HEK293 (cell line): ENCODE results near the gene UBE2G2.

ENCODE experiments used
- CTCF ChIA-PET: fragments of 350-600 bp; formaldehyde crosslinking; extraction: SDS; loops from one replicate; lab custom pipeline; 2021; ENCODE audit warnings: antibody characterized with exemption; lab: Yijun Ruan, JAX
- POLR2A ChIA-PET: fragments of 300-600 bp; formaldehyde crosslinking; extraction: SDS; loops from one replicate; lab custom pipeline; 2020; ENCODE audit warnings: antibody characterized with exemption, inconsistent platforms; lab: Yijun Ruan, JAX
- H3K27ac ChIP-seq: fragments of 200-500 bp; sonication (Bioruptor generic); 2 replicates; pipeline ENCODE4 v1.5.1; 2014; ENCODE audit warnings: low read depth, low read length, control low read depth, inconsistent platforms; ENCODE audit errors: extremely low read depth
- H3K36me3 ChIP-seq, 2 experiments: fragments of 200-500 bp in 1 of 2; sonication (Bioruptor generic) in 1 of 2; 1 replicate in 1 of 2; 2 replicates in 1 of 2; pipeline ENCODE4 v1.5.1; 2014 to 2017; ENCODE audit warnings: inconsistent platforms in 2 of 2, low read length in 2 of 2; ENCODE audit not compliant: control insufficient read depth in 2 of 2, insufficient read depth in 1 of 2
- H3K4me1 ChIP-seq: fragments of 200-500 bp; sonication (Bioruptor generic); 2 replicates; pipeline ENCODE4 v1.5.1; 2014; ENCODE audit warnings: mild to moderate bottlenecking, low read length, inconsistent platforms; ENCODE audit not compliant: control insufficient read depth, insufficient read depth
- H3K4me3 ChIP-seq: 2 replicates; pipeline ENCODE4 v1.5.1; 2011; ENCODE audit warnings: low read depth, mild to moderate bottlenecking, control low read depth, low read length, moderate library complexity
- H3K9me3 ChIP-seq: fragments of 200-500 bp; sonication (Bioruptor generic); 2 replicates; pipeline ENCODE4 v1.5.1; 2014; ENCODE audit warnings: low read depth, low read length, inconsistent platforms; ENCODE audit not compliant: control insufficient read depth, insufficient read depth
- GLI4 ChIP-seq: fragments of 450-650 bp; formaldehyde crosslinking; IDR thresholded peaks from 2 replicates; pipeline ENCODE4 v1.5.1; 2016; ENCODE audit warnings: missing biosample characterization, missing genetic modification characterization
- PRDM1 ChIP-seq: fragments of 450-650 bp; formaldehyde crosslinking; IDR thresholded peaks from 2 replicates; pipeline ENCODE4; 2016; ENCODE audit warnings: missing biosample characterization, missing genetic modification characterization
- SCRT2 ChIP-seq: fragments of 450-650 bp; formaldehyde crosslinking; IDR thresholded peaks from 2 replicates; pipeline ENCODE4 v1.5.1; 2016; ENCODE audit warnings: missing biosample characterization, missing genetic modification characterization
- SP2 ChIP-seq: fragments of 450-650 bp; formaldehyde crosslinking; IDR thresholded peaks from 2 replicates; pipeline ENCODE4 v1.5.1; 2016; ENCODE audit warnings: missing biosample characterization, missing genetic modification characterization
- ZBTB17 ChIP-seq: fragments of 450-650 bp; formaldehyde crosslinking; IDR thresholded peaks from 2 replicates; pipeline ENCODE4 v1.5.1; 2016; ENCODE audit warnings: missing biosample characterization, missing genetic modification characterization
- ZFHX2 ChIP-seq: fragments of 450-650 bp; formaldehyde crosslinking; conservative IDR thresholded peaks from 2 replicates; pipeline ENCODE4 v1.5.1; 2016; ENCODE audit warnings: missing biosample characterization, missing genetic modification characterization
- ZIC2 ChIP-seq: fragments of 450-650 bp; formaldehyde crosslinking; IDR thresholded peaks from 2 replicates; pipeline ENCODE4 v1.5.1; 2016; ENCODE audit warnings: missing biosample characterization, missing genetic modification characterization
- ZNF10 ChIP-seq: fragments of 450-650 bp; formaldehyde crosslinking; IDR thresholded peaks from 2 replicates; pipeline ENCODE4 v1.5.1; 2017; ENCODE audit warnings: missing biosample characterization, missing genetic modification characterization
- ZNF311 ChIP-seq: fragments of 450-650 bp; formaldehyde crosslinking; IDR thresholded peaks from 2 replicates; pipeline ENCODE4 v1.5.1; 2017; ENCODE audit warnings: missing biosample characterization, missing genetic modification characterization, borderline replicate concordance
- ZNF416 ChIP-seq: fragments of 450-650 bp; formaldehyde crosslinking; IDR thresholded peaks from 2 replicates; pipeline ENCODE4 v1.5.1; 2016; ENCODE audit warnings: missing biosample characterization, missing genetic modification characterization
- ZNF433 ChIP-seq: fragments of 450-650 bp; formaldehyde crosslinking; IDR thresholded peaks from 2 replicates; pipeline ENCODE4 v1.5.1; 2016; ENCODE audit warnings: missing biosample characterization, missing genetic modification characterization, low read depth
- ZNF670 ChIP-seq: fragments of 450-650 bp; formaldehyde crosslinking; IDR thresholded peaks from 2 replicates; pipeline ENCODE4 v1.5.1; 2016; ENCODE audit warnings: missing biosample characterization, missing genetic modification characterization, low read depth
- ZNF677 ChIP-seq: fragments of 450-650 bp; IDR thresholded peaks from 2 replicates; pipeline ENCODE4 v1.5.0; 2018; ENCODE audit warnings: missing biosample characterization, mild to moderate bottlenecking, missing genetic modification characterization, moderate library complexity
- ZNF704 ChIP-seq: fragments of 450-650 bp; formaldehyde crosslinking; IDR thresholded peaks from 2 replicates; pipeline ENCODE4 v1.5.1; 2016; ENCODE audit warnings: missing biosample characterization, missing genetic modification characterization
- ZNF830 ChIP-seq: fragments of 450-650 bp; IDR thresholded peaks from 2 replicates; pipeline ENCODE4 v1.5.0; 2018; ENCODE audit warnings: missing biosample characterization, missing genetic modification characterization, low read depth, mild to moderate bottlenecking, moderate library complexity
- ZSCAN5A ChIP-seq: fragments of 450-650 bp; formaldehyde crosslinking; IDR thresholded peaks from 2 replicates; pipeline ENCODE4 v1.5.1; 2016; ENCODE audit warnings: missing biosample characterization, missing genetic modification characterization
- TF ChIP-seq, protein P1 (sequence below): fragments of 450-650 bp; formaldehyde crosslinking; IDR thresholded peaks from 2 replicates; pipeline ENCODE4 v1.5.1; 2016; ENCODE audit warnings: missing biosample characterization, missing genetic modification characterization
- TF ChIP-seq, protein P2 (sequence below): fragments of 450-650 bp; formaldehyde crosslinking; IDR thresholded peaks from 2 replicates; pipeline ENCODE4 v1.5.1; 2016; ENCODE audit warnings: missing biosample characterization, missing genetic modification characterization

UBE2G2 gene

GRCh38 chr21:44766818-44767354 lies 34.7 kb downstream of the UBE2G2 start:
- CTCF ChIA-PET: no interaction called here
- POLR2A ChIA-PET: no interaction called here

DNA sequence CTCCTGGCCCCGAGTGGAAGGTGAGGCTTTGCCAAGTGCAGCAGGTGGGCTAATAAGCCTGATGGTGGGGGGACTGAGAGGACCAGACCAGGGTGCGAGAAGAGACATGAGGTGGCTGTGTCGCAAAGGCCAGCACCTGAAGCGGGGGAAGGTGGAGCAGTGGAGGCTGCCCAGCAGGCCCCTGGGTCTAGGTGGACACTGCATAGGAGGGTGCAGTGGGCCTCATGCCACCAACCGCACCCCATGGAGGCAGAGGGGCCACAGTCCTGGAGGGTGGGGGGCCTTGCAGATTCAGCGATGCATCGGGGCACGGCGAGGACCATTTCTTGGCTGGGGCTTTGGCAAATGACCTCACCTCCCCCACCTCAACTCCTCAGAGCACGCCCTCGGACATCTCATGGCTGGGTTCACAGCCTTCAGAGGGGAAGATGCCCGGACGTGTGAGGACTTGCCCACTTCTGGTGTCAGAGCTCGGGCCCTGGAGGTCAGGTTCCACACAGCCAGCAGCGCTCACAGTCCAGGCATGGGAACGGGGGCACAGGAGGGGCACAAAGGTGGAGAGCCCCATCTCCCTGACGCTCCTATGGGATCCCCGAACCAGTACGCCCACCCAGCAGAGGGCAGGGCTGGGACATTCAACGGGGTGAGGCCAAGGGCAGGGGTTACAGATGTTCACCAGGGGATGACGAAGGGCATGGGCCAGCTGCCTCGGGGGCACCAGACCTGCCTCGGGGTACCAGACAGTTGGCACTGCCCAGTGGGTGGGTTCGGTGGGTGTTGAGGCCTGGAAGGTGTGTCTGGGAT lies 35.4 kb downstream of the UBE2G2 start:
- Histone ChIP-seq H3K27ac (no peak overlapping the region; the same call in 1 of the 2 replicates), H3K9me3 (no peaks in the 10 kb centered on the region)
- TF ChIP-seq, protein P1, sequence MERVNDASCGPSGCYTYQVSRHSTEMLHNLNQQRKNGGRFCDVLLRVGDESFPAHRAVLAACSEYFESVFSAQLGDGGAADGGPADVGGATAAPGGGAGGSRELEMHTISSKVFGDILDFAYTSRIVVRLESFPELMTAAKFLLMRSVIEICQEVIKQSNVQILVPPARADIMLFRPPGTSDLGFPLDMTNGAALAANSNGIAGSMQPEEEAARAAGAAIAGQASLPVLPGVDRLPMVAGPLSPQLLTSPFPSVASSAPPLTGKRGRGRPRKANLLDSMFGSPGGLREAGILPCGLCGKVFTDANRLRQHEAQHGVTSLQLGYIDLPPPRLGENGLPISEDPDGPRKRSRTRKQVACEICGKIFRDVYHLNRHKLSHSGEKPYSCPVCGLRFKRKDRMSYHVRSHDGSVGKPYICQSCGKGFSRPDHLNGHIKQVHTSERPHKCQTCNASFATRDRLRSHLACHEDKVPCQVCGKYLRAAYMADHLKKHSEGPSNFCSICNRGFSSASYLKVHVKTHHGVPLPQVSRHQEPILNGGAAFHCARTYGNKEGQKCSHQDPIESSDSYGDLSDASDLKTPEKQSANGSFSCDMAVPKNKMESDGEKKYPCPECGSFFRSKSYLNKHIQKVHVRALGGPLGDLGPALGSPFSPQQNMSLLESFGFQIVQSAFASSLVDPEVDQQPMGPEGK: 0 out of 2 replicates have a peak, but pooled peaks have one; percentile 5
- TF ChIP-seq ZIC2 (tag by site-specific recombination): peak; percentile 31
- 0 out of 2 replicates have a peak, but pooled peaks have one; percentile 6 for TF ChIP-seq SCRT2
- no peak for TF ChIP-seq ZNF311 (tag by site-specific recombination)
- 0 out of 2 replicates have a peak, but pooled peaks have one; percentile 2 for TF ChIP-seq SP2 (tag by site-specific recombination)
- TF ChIP-seq ZFHX2 (tag by site-specific recombination): peak; percentile 52; the same call in 1 of the 2 replicates
- TF ChIP-seq ZNF416 (tag by site-specific recombination): no peak
- TF ChIP-seq ZNF433: 0 out of 2 replicates have a peak, but pooled peaks have one; percentile 5
- TF ChIP-seq, all 188 proteins: peak for 6
- Histone ChIP-seq H3K4me3 (no peak overlapping the region), H3K4me1 (no peaks in the 10 kb centered on the region), H3K36me3 (peaks cover 8 to 24% of the 10 kb centered on the region in 2 experiments; a peak in 2 of 3 replicates)
- POLR2A ChIA-PET: no interaction called here
- CTCF ChIA-PET: no interaction called here

More at GRCh38 chr21:44766818-44767354, 34.7 kb downstream of the UBE2G2 start:
- TF ChIP-seq ZBTB17 (tag by site-specific recombination): no peak
- no peak for TF ChIP-seq GLI4 (tag by site-specific recombination)
- TF ChIP-seq ZNF677 (tag by site-specific recombination): no peak
- TF ChIP-seq, protein P2, sequence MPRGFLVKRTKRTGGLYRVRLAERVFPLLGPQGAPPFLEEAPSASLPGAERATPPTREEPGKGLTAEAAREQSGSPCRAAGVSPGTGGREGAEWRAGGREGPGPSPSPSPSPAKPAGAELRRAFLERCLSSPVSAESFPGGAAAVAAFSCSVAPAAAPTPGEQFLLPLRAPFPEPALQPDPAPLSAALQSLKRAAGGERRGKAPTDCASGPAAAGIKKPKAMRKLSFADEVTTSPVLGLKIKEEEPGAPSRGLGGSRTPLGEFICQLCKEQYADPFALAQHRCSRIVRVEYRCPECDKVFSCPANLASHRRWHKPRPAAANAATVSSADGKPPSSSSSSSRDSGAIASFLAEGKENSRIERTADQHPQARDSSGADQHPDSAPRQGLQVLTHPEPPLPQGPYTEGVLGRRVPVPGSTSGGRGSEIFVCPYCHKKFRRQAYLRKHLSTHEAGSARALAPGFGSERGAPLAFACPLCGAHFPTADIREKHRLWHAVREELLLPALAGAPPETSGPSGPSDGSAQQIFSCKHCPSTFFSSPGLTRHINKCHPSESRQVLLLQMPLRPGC (tag by site-specific recombination): no peak
- TF ChIP-seq ZNF830 (tag by site-specific recombination): no peak
- no peak for TF ChIP-seq ZNF10 (tag by site-specific recombination)
- TF ChIP-seq ZSCAN5A (tag by site-specific recombination): no peak
- TF ChIP-seq PRDM1 (tag by site-specific recombination): no peak
- no peak for TF ChIP-seq ZNF670 (tag by site-specific recombination)
- TF ChIP-seq ZNF704 (tag by site-specific recombination): no peak
- H3K4me1 ChIP-seq: no peaks in the 10 kb centered on the region
- H3K36me3 ChIP-seq: peaks cover 8 to 30% of the 10 kb centered on the region in 2 experiments; a peak in 2 of 3 replicates
- no peak overlapping the region for H3K27ac ChIP-seq
- H3K4me3 ChIP-seq: no peak overlapping the region
- no peaks in the 10 kb centered on the region for H3K9me3 ChIP-seq
